GM19099 (cell line): Measurements from ENCODE around the gene VPS33B.

Experiments
- POLR2A ChIP-seq: IDR thresholded peaks from 3 replicates; pipeline ENCODE4 v1.6.1; 2011; ENCODE audit warnings: low read depth; ENCODE audit not compliant: insufficient read length; ENCODE audit errors: extremely low read depth

VPS33B gene

DNA sequence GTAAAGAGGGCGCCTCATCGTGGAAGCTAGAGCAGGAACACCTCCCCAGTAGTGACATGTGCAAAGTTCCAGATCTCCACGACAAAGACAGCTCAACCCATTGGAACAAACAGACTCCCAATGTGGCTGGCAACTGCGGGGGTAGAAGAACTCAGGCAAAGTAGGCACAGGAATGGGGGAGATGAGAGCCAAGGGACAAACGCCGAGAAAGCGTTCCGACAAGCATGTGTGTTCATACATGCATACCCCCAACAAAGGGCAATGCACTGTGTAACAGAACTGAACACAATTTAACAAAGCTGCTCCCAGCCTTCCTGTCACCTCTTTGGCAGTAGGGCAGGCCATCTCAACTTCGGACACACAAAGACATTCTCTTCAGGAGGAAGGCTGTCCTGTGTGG lies 56.1 kb downstream of the VPS33B start:
- no peak for TF ChIP-seq POLR2A

DNA sequence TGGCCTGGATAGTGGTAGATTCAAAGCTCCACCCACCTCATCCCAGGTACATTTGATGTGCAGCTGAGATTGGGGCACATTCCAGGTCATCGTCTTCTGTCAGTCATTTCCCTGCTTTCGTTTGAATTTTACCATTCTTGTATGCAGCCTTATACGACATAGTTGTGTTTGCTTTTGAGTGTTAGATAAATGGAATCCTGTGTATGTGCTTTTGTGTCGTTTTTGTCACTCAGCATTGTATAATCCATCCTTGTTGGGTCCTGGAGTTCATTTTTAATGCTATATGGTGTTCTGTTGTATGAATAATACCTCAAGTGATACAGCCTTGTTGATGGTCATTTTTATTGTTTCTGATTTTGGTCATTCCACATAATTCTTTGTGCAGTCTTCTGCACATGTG lies 60.4 kb downstream of the VPS33B start:
- no peak for TF ChIP-seq POLR2A

DNA sequence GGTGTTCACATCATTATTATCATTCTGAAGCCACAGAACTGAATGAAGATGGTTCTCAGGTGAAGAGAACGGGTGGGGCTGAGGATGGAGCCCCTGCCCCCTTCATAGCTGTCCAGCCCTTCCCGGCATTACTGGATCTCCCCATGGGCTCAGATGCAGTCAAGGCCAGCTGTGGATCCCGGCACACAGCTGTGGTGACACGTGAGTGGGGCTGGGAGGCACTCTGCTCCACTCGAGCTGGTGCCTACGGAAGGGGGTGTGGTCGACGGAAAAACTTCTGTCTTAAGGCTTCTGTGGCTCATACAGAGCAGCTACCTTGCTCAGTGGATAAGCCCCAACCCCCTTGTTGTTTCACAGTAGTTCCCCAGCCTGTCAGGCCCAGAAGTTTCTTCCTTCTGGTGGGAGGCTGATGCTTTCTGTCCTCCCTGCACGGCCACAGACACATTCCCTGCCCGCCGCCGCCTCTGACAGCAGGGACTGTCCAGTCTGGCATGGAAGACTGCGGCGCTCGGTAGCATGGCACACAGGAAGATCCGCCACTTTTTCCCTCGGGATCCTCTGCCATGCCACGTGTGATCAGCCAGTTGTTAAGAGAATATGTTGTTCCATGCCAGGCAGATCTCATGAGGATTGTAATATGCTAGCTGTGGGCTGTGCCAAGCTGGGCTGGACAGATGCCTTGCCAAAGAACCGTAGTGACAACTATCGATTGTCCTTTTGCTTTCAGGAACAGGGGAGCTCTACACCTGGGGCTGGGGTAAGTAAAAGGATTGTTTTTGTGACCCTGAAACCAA lies 61.9 kb downstream of the VPS33B start:
- TF ChIP-seq POLR2A: no peak

DNA sequence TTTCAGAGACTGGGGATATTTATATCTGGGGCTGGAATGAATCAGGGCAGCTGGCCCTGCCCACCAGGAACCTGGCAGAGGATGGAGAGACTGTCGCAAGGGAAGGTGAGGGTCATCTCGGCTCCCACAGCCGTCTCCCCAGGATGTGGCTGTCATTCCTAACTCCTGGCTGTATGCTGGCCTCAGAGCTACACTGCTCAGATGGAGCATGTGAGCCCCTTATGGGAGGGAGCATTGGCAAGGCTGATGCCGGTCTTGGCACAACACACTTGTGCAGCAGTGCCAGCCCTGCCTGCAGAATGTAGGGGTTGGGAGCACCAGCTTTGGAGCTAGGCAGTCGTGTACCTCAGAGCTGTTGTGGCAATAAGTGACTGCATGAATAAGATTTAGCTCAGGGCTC lies 62.5 kb downstream of the VPS33B start:
- TF ChIP-seq POLR2A: no peak

DNA sequence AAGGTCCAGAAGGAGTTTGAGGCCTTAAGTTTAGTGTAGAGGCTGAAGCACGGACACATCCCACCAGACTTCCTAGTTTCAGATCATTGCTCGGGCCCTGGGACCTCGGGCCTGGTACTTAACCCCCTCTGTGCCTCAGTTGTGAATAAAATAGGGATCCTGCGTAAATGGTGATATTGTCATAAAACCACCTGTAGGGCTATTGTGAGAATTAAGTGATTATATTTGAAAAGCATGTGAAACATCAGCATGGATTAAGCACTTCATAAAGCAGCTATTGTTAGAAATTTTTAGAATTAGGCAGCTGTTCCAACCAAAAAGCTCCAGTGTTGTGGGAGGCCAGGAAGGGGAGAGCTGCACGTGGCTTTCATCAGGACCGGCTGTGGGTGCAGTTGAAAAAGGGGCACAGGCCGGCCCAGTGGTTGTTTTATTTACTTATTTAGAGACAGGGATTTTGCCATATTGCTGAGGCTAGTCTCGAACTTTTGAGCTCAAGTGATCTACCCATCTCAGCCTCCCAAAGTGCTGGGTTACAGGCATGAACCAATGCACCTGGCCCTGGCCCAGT lies 63.3 kb downstream of the VPS33B start:
- no peak for TF ChIP-seq POLR2A

DNA sequence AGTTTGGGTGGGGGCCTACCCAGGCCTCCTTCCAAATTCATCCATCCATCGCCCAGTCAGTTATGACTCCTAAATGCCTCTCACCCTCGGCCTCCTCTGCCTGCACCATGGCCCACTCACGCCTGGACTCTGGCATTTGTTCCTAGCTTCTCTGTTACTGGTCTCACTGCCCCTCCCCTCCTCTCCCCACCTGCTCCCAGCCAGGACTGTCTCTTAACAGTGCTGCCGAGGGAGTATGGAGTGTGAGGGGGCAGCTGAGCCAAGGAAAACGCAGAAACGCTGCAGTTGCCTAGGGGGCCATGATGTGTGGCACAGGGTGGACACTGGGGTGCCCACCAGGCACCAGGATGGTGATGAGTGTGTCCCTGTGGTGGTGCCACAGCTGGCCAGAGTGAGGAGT lies 64.6 kb downstream of the VPS33B start:
- TF ChIP-seq POLR2A: no peak

DNA sequence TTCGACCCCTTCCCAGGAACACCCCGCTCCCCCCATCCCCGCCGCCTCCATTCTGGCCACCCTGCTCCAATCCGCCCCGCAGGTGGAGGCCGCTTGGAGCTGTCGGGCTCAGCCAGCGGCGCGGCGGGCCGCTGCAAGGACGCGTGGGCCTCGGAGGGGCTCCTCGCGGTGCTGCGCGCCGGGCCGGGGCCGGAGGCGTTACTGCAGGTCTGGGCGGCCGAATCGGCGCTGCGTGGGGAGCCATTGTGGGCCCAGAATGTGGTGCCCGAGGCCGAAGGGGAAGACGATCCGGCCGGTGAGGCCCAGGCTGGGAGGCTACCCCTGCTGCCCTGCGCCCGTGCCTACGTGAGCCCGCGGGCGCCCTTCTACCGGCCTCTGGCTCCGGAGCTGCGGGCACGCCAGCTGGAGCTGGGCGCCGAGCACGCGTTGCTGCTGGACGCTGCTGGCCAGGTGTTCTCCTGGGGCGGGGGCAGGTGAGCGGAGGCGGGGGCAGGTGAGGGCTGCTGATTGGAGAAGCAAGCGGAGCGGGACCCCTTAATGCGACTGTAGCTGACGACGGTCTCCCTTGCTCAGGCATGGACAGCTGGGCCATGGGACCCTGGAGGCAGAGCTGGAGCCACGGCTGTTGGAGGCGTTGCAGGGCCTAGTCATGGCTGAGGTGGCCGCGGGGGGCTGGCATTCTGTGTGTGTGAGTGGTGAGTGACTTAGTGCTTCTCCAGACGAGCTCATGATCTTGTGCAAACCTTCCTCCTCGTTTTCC lies 65.2 kb downstream of the VPS33B start:
- no peak for TF ChIP-seq POLR2A

DNA sequence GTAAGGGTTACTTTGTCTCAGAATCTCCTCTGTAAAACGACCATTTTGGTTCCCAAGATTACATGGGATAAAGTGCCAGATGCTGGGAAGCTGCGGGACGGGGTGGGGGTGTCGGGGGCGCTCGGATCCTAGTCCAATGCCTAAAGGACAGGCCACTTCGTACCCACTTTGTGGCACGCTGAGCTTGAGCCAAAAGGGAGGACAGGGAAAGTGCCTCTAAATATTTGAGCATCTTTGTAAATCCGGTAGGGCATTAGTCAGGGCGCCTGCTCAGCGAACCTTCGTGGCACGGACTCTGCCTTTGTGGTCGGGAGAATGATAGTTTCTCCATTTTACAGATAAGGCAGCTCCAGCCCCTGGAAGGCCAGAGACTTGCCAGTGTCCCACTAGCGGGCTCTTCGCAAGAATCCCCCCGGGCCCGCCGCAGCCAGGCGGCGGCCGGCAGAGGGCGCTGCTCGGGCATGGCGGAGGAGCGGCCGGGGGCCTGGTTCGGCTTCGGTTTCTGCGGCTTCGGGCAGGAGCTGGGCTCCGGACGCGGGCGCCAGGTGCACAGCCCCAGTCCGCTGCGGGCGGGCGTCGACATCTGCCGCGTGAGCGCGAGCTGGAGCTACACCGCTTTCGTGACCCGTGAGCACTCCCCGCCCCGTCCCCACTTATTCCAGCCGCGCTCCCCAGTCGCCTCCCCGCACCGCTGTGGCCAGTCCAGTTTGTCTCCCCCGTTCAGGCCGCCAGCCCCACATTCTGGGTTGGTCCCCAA lies 65.9 kb downstream of the VPS33B start:
- TF ChIP-seq POLR2A: no peak

DNA sequence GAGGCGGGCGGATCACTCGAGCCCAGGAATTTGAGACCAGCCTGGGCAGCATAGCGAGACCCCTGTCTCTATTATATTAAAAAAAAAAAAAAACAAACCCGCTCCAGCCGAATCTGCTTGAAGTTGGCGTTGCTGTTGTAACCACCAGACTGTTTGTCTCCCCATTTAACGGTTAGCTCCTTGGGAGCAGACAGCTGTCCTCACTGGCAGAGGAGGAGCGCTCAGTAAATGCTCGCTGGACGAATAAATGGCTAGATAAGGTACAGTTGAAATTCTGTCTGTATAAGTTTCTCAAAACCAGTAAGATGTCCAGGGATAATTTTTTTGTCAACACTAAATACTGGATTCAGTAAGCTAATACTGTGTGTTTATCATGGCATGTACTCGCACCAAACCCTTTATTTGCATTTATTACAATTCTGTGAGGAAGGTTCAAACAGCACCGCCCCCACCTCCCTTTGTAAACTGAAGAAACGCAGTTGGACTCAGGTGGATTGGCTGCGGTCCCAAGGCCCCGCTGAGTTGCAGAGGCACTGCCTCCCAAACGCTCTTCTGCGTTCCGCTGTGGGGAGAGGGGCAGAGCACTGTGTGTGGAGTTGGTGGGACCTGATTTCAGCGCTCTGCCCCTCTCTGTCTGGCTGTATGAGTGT lies 66.6 kb downstream of the VPS33B start:
- no peak for TF ChIP-seq POLR2A

DNA sequence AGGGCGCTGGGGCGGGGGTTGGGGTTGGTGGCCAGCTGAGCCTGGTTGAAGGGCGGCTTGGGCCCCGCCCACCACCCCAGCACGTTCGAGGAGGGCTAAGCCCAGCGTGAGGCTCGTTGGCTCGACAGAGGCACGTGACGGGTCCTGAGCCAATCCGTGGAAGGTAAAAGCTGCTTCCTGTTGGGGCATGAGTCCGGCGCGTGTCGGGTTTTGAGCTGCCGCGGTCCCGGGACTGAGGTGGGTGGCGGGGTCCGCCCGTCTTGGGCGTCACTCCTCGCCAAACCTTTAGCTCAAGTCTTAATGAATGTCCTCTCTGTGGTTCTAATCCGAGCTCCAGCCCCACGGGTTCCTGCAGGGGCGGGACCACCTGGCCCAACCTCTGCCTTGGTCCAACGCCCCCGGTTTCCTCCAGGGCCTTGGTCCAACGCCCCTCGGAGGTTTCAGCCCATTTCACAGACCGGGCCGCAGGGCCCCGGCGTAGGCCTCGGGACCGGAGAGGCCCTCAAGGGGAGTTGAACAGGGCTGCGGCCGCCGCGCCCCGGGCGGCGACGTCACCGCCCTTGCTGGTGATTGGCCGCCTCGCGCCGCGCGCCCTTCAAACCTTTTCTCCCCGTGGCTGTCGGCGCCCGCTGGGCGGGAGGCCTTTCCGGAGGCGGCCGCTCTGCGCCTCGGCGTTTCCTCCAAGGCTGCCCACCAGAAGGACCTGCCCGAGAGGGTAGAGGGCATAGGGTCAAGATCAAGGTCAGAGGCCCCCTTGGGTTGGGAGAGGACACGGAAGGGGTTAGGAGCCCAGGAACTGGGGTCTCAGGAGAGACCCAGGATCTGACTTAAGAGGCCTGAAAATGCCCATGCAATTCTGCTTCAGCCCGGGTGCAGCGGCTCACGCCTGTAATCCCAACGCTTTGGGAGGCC lies 67.4 kb downstream of the VPS33B start, which contains the start of gene RCCD1:
TSS of gene RCCD1 (plus strand) at position 173 of the 912 bp plus-strand sequence. CDS start 1,851 bp downstream, outside the sequence.
- peak; percentile 76 for TF ChIP-seq POLR2A

DNA sequence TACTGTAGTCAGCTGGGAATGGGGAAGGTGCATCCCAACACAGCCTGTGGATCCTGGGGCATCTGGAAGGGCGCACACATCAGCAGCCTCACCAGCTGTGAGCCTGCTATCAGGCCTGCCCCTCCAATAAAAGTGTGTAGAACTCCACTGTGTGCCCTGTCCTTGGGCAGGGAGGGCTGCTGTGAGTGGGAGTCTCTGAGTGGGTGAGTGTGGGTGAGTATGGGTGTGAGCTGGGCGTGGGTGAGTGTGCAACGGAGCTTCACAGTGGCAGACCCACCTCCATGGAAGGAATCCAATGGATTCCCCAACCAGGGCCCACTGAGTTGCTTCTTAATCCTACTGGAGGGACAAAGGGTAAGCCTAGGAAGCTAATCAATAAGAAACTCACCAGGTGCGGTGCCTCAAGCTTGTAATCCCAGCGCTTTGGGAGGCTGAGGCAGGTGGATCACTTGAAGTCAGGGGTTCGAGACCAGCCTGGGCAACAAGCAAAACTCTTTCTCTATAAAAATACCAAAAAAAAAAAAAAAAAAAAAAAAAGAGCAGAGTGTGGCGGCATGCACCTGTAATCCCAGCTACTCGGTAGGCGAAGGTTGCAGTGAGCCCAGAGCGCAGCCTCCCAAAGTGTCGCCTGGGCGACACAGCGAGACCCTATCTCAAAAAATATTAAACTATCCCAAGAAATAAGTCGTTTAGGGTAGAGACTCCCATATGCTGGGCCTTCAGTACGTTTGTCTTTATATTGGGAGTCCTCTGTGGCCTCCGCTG lies 68.3 kb downstream of the VPS33B start:
- no peak for TF ChIP-seq POLR2A

DNA sequence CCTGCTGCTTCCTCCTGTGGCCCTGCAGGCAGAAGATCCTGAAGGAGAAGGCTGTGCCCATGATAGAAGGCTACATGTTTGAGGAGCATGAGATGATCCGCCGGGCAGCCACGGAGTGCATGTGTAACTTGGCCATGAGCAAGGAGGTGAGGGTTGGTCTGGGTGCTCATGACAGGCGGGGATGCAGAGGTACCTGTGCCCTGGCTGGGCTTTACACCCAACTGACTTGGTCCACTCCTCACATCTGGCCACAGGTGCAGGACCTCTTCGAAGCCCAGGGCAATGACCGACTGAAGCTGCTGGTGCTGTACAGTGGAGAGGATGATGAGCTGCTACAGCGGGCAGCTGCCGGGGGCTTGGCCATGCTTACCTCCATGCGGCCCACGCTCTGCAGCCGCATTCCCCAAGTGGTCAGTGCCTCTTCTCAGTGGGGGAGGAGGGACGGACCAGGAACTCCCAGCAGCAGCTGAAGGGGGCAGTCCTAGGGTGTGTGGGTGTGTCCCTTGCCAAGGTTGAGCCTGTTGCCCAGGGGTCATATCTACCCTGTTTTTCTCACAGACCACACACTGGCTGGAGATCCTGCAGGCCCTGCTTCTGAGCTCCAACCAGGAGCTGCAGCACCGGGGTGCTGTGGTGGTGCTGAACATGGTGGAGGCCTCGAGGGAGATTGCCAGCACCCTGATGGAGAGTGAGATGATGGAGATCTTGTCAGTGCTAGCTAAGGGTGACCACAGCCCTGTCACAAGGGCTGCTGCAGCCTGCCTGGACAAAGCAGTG lies 69.3 kb downstream of the VPS33B start:
- no peak for TF ChIP-seq POLR2A
